Activated CD8-positive, alpha-beta T cell treated with anti-CD3 and anti-CD28 coated beads, Interleukin-2, amount 10 ng/mL, durations not matched to agents 7 days and 5 days (primary cell): ENCODE measurements around the gene ENOX1. TPM values are rescaled to one million over a fixed set of nuclear protein-coding genes. Genes with fewer than 3 reads are reported as not detected.

Source experiments
- ATAC-seq: fragments of 150-1000 bp; cut with Tn5 transposase; one replicate; pipeline ENCODE4 v1.10.0; 2021; ENCODE audit warnings: moderate library complexity
- CTCF ChIA-PET: fragments of 350-600 bp; sonication (Branson Sonifier 250); formaldehyde crosslinking; loops from one replicate; lab custom pipeline; 2021; ENCODE audit warnings: antibody characterized with exemption; lab: Charles Lee
- POLR2A ChIA-PET: fragments of 350-600 bp; sonication (Branson Sonifier 250); formaldehyde crosslinking; loops from one replicate; lab custom pipeline; 2021; ENCODE audit warnings: antibody characterized with exemption; lab: Charles Lee
- DNase-seq: peaks from one replicate; pipeline ENCODE4 v3.0.0-alpha.2; 2020
- H3K27ac Mint-ChIP-seq: one replicate; pipeline ENCODE4 v1.8.0; 2021; ENCODE audit warnings: mild to moderate bottlenecking, mixed read lengths
- H3K27me3 Mint-ChIP-seq: one replicate; pipeline ENCODE4 v1.8.0; 2021; ENCODE audit warnings: low read depth, mixed read lengths
- H3K36me3 Mint-ChIP-seq: one replicate; pipeline ENCODE4 v1.8.0; 2021; ENCODE audit warnings: low read depth, mixed read lengths
- H3K4me1 Mint-ChIP-seq: one replicate; pipeline ENCODE4 v1.8.0; 2021; ENCODE audit warnings: low read depth, mixed read lengths
- H3K4me3 Mint-ChIP-seq: one replicate; pipeline ENCODE4 v1.8.0; 2021; ENCODE audit warnings: mild to moderate bottlenecking, mixed read lengths
- H3K9me3 Mint-ChIP-seq: one replicate; pipeline ENCODE4 v1.8.0; 2022; ENCODE audit warnings: mixed read lengths; ENCODE audit not compliant: insufficient read depth
- total RNA-seq, 2 experiments: library from RNA; stranded (reverse); gene quantifications; one replicate each; pipeline ENCODE4 v1.2.3, GENCODE V29; 2021

Gene ENOX1
- total RNA-seq, 2 experiments from 2014 or later, result 0.08 TPM; not detected in 1

GRCh38 chr13:43200307-43200706 is 586.5 kb downstream of the ENOX1 start:
- no peak overlapping the region for H3K4me3 Mint-ChIP-seq
- no peaks in the 10 kb centered on the region for H3K9me3 Mint-ChIP-seq
- H3K27me3 Mint-ChIP-seq, result peaks cover 7% of the 10 kb centered on the region
- ChIA-PET CTCF (no interaction called here), POLR2A (no interaction called here)
- H3K4me1 Mint-ChIP-seq, result no peaks in the 10 kb centered on the region
- DNase-seq (no peak), ATAC-seq (no peak)
- no peak overlapping the region for H3K27ac Mint-ChIP-seq
- no peaks in the 10 kb centered on the region for H3K36me3 Mint-ChIP-seq

DNA sequence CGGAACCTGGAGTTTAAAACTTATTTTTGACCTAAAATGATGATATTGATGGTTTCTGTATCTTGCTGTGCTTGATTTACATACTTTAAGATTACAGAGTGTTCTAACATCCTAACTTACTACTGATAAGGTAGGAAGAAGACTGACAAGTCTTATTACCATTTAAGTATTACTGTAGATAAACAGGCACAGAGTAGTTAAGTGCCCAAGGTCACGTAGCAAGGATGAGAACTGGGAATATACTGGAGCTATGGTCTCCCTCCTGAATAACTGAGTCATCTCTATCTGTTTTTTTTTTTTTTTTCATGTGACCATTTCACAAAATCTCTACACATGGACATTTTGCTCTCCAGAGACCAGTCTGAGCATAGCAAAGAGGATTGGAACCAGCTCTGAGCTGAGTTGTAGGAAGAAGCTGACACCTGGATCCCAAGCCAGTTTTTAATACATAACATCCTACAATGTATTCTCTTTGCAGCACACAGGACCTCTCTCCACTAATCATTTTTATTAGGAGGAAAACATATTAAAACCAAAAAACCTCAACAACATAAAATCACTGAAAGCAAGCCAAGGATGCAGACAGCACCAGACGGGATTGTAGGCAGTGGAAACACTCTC is 589.9 kb downstream of the ENOX1 start:
- CTCF ChIA-PET, result interaction anchor here (0.6 kb wide), 1 partner anchor 29 kb away, joined by 3 read pairs; no protein-coding TSS in a partner anchor
- POLR2A ChIA-PET, result interaction anchor here (0.6 kb wide), 1 partner anchor 62 kb away, joined by 3 read pairs; no protein-coding TSS in a partner anchor
- Mint-ChIP-seq H3K27ac (no peak overlapping the region), H3K4me1 (no peaks in the 10 kb centered on the region), H3K9me3 (no peaks in the 10 kb centered on the region), H3K4me3 (no peak overlapping the region), H3K36me3 (no peaks in the 10 kb centered on the region), H3K27me3 (peaks cover 6% of the 10 kb centered on the region)
- DNase-seq (no peak), ATAC-seq (no peak)

DNA sequence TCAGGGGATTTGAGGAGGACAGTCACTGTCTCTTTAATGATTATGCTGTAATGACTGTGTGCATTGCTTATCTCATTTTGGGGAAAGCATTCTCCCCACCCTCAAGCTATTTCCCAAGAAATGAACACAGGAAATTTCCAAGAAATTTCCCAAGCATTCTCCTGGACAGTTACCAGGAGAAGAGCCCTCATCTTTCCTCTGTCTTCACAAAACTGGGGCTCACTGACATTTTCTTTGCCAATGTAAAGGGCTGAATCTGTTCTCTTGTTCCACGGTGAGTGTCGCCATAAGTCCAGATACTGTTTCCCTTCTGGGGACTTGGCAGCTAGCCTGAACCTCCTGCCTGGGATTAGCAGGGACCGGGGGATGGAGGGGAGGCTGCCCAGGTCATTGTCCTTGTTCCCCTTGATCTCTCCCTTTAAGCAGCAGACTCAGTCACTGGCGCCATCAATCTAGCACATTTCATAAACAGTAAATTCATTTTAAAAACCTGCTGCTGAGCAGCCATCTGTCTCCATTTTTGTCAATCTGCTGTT is 590.6 kb downstream of the ENOX1 start:
- peaks cover 6% of the 10 kb centered on the region for H3K27me3 Mint-ChIP-seq
- ATAC-seq (no peak), DNase-seq (no peak)
- no peaks in the 10 kb centered on the region for H3K4me1 Mint-ChIP-seq
- no peak overlapping the region for H3K4me3 Mint-ChIP-seq
- H3K36me3 Mint-ChIP-seq, result no peaks in the 10 kb centered on the region
- H3K27ac Mint-ChIP-seq, result no peak overlapping the region
- ChIA-PET POLR2A (interaction anchor here (0.6 kb wide), 2 partner anchors 62 to 206 kb away, joined by 3 read pairs; no protein-coding TSS in a partner anchor), CTCF (interaction anchor here (0.6 kb wide), 1 partner anchor 29 kb away, joined by 3 read pairs; no protein-coding TSS in a partner anchor)
- no peaks in the 10 kb centered on the region for H3K9me3 Mint-ChIP-seq

DNA sequence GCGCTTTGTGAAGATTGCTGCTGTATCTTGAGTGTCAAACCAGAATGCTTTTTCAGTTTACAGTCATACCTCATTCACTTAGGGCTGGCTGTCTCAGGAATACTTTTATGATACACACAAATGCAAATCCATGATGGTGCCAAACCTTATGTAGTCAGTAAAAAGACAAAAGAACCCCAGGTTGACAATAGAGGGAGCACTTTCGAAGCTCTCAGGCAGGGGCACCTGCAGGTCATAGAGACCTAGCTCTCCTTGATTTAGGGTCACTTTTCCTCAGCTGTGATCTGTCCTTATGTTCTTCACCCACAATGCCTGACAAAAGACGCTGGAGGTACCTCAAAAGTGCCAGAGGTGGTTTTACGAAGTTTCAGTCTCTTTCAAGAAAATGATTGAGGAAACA is 591.2 kb downstream of the ENOX1 start:
- no peaks in the 10 kb centered on the region for H3K9me3 Mint-ChIP-seq
- H3K4me3 Mint-ChIP-seq, result no peak overlapping the region
- POLR2A ChIA-PET, result interaction anchor here (0.6 kb wide), 1 partner anchor 205 kb away, joined by 3 read pairs; no protein-coding TSS in a partner anchor
- H3K4me1 Mint-ChIP-seq, result no peaks in the 10 kb centered on the region
- no peak overlapping the region for H3K27ac Mint-ChIP-seq
- CTCF ChIA-PET, result no interaction called here
- peaks cover 6% of the 10 kb centered on the region for H3K27me3 Mint-ChIP-seq
- DNase-seq, result no peak
- no peak for ATAC-seq
- H3K36me3 Mint-ChIP-seq, result no peaks in the 10 kb centered on the region

- Mint-ChIP-seq H3K9me3 (no peaks in the 10 kb centered on the region), H3K36me3 (no peaks in the 10 kb centered on the region), H3K27me3 (peaks cover 6% of the 10 kb centered on the region), H3K27ac (no peak overlapping the region), H3K4me3 (no peak overlapping the region), H3K4me1 (no peaks in the 10 kb centered on the region)
- no peak for ATAC-seq
- DNase-seq, result no peak
- POLR2A ChIA-PET, result no interaction called here
- CTCF ChIA-PET, result no interaction called here
Measured at GRCh38 chr13:43195112-43195511, 591.7 kb downstream of the ENOX1 start.

DNA sequence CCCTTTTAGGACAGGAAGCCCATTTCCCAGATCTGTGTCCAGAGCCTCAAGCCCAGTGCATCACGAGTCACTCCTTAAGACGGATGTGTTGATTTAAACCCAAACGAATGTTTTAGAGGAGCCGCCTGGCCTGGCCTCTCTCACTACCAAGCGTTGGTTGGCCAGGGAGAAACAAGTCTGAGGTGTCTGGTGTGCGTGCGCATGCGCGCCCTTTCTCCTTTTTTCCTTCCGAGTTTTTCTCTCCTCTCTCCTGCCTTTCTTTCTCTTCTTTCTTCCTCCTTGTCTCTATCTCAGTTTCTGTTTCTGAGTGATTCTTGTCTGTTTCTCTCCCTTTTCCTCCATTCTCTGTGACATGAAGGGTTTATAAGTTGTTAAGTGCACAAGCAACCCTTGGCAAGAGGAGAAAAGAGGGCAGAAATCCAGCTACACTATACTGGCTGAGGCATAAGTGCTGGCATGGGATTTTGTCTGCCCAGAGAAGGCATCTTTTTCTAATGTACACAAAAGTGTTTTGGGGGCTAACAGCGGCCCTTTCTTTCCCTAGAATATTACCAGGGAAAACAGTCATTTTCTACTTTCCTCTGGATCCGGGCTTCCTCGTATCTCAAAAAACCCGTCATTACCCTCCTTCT is 592.9 kb downstream of the ENOX1 start:
- ChIA-PET POLR2A (no interaction called here), CTCF (no interaction called here)
- Mint-ChIP-seq H3K36me3 (no peaks in the 10 kb centered on the region), H3K4me3 (no peak overlapping the region), H3K27me3 (peaks cover 7% of the 10 kb centered on the region), H3K4me1 (no peaks in the 10 kb centered on the region), H3K9me3 (no peaks in the 10 kb centered on the region), H3K27ac (no peak overlapping the region)
- ATAC-seq (no peak), DNase-seq (no peak)

- Mint-ChIP-seq H3K4me1 (no peaks in the 10 kb centered on the region), H3K27ac (no peak overlapping the region), H3K27me3 (peaks cover 11% of the 10 kb centered on the region), H3K4me3 (no peak overlapping the region), H3K36me3 (no peaks in the 10 kb centered on the region), H3K9me3 (no peaks in the 10 kb centered on the region)
- DNase-seq, result no peak
- POLR2A ChIA-PET, result no interaction called here
- CTCF ChIA-PET, result no interaction called here
- ATAC-seq, result no peak
Measured at GRCh38 chr13:43191546-43191945, 595.2 kb downstream of the ENOX1 start.

GRCh38 chr13:43185226-43185625 is 601.5 kb downstream of the ENOX1 start:
- POLR2A ChIA-PET, result no interaction called here
- H3K9me3 Mint-ChIP-seq, result no peaks in the 10 kb centered on the region
- no peak overlapping the region for H3K27ac Mint-ChIP-seq
- H3K4me3 Mint-ChIP-seq, result no peak overlapping the region
- peaks cover 8% of the 10 kb centered on the region for H3K27me3 Mint-ChIP-seq
- DNase-seq, result no peak
- no peak for ATAC-seq
- CTCF ChIA-PET, result no interaction called here
- no peaks in the 10 kb centered on the region for H3K4me1 Mint-ChIP-seq
- no peaks in the 10 kb centered on the region for H3K36me3 Mint-ChIP-seq

DNA sequence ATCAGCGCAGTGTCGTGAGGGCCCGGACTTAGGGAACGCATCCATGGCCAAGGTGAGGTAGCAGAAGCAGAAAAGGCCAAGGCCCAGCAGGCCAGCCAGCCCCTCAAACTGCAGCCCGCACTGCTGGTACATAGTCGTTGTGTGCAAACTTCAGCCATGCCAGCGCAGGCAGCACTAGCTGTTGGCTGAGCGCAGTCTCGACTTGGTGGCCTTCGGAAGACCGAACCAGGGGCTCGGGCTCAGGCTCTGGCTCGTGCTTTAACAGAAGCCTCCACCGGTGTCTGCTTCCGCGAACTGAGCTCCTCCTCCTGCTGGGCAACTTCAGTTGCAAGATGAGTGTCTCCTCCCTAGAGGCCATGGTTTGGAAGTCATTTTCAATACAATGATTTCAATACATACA is 605.9 kb downstream of the ENOX1 start:
- no peak for ATAC-seq
- H3K36me3 Mint-ChIP-seq, result no peaks in the 10 kb centered on the region
- DNase-seq, result no peak
- H3K27me3 Mint-ChIP-seq, result peaks cover 14% of the 10 kb centered on the region
- H3K9me3 Mint-ChIP-seq, result no peaks in the 10 kb centered on the region
- H3K4me1 Mint-ChIP-seq, result no peaks in the 10 kb centered on the region
- no peak overlapping the region for H3K4me3 Mint-ChIP-seq
- POLR2A ChIA-PET, result no interaction called here
- CTCF ChIA-PET, result no interaction called here
- no peak overlapping the region for H3K27ac Mint-ChIP-seq

DNA sequence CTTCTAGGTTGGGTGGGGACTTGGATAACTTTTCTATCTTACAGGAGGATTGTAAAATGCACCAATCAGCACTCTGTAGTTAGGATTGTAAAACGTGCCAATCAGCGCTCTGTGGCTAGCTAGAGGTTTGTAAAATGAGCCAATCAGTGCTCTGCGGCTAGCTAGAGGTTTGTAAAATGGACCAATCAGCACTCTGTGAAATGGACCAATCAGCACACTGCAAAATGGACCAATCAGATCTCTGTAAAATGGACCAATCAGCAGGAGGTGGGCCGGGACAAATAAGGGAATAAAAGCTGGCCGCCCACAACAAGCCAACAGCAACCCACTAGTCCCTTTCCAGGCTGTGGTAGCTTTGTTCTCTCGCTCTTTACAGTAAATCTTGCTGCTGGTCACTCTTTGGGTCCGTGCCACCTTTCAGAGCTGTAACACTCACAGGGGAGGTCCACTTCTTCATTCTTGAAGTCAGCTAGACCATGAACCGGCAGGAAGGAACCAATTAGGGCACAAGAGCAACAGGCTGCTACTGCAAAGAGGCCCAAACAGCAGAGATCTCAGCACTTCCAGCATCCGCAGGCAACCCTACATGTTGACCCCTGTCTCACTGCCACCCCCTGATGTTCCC is 606.6 kb downstream of the ENOX1 start:
- H3K4me3 Mint-ChIP-seq, result no peak overlapping the region
- H3K27me3 Mint-ChIP-seq, result peaks cover 14% of the 10 kb centered on the region
- no peak for DNase-seq
- no peaks in the 10 kb centered on the region for H3K36me3 Mint-ChIP-seq
- POLR2A ChIA-PET, result no interaction called here
- no peaks in the 10 kb centered on the region for H3K4me1 Mint-ChIP-seq
- CTCF ChIA-PET, result no interaction called here
- ATAC-seq, result no peak
- H3K9me3 Mint-ChIP-seq, result no peaks in the 10 kb centered on the region
- no peak overlapping the region for H3K27ac Mint-ChIP-seq

DNA sequence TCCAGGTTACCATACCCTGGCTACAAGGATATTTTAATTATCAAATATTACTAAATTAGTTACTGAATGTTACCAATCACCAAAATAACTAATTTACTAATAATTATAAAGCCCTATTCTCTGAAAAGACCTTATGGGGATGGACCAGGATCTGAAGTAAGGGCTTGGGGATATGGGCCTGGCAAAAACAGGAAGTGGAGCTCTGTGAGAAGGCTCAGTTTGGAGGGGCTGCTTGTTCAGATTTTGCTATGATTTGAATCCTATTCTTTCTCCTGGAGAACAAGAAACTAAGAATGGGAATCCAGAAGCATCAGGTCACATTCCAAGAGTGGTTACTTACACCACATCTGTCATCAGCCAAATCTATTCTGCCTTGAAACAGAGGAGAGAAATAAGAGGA is 615.3 kb downstream of the ENOX1 start:
- no peak overlapping the region for H3K4me3 Mint-ChIP-seq
- no peak for DNase-seq
- CTCF ChIA-PET, result no interaction called here
- H3K4me1 Mint-ChIP-seq, result no peaks in the 10 kb centered on the region
- no peaks in the 10 kb centered on the region for H3K9me3 Mint-ChIP-seq
- ATAC-seq, result no peak
- H3K27me3 Mint-ChIP-seq, result peaks cover 4% of the 10 kb centered on the region
- POLR2A ChIA-PET, result no interaction called here
- H3K36me3 Mint-ChIP-seq, result no peaks in the 10 kb centered on the region
- H3K27ac Mint-ChIP-seq, result no peak overlapping the region

DNA sequence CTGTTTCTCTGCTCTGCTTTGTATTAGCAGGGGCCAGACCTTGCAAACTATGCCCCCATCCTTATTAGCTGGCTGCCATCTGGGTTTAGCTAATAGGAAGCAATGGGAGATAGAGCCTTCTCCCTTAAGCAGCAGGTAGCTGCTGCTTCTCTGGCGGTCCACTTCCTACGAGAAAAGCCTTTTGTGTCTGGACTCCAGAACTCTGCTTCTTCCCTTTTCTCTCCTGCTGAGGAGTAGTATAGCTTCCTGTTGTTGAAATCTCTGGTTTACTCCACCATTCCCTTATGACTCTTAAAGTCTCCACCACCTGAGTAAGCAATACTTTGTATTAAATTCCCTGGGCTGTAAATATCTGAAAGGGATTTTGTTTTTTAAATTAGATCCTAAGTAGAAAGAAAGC is 616.3 kb downstream of the ENOX1 start:
- Mint-ChIP-seq H3K4me1 (no peaks in the 10 kb centered on the region), H3K27me3 (no peaks in the 10 kb centered on the region), H3K36me3 (no peaks in the 10 kb centered on the region), H3K27ac (no peak overlapping the region), H3K4me3 (no peak overlapping the region), H3K9me3 (peaks cover 3% of the 10 kb centered on the region)
- CTCF ChIA-PET, result no interaction called here
- ATAC-seq (no peak), DNase-seq (no peak)
- POLR2A ChIA-PET, result no interaction called here
